IPS-18a (cell line): ENCODE results near the gene SLC17A4.

Source experiments
- H3K27ac ChIP-seq: one replicate; pipeline ENCODE4 v1.5.1; 2013; ENCODE audit warnings: low read length
- H3K27me3 ChIP-seq: one replicate; pipeline ENCODE4 v1.6.1; 2013; ENCODE audit warnings: mild to moderate bottlenecking, low read length; ENCODE audit not compliant: control insufficient read depth, insufficient read depth
- H3K36me3 ChIP-seq: one replicate; pipeline ENCODE4 v1.6.1; 2013; ENCODE audit warnings: low read depth, low read length; ENCODE audit not compliant: control insufficient read depth
- H3K4me1 ChIP-seq: one replicate; pipeline ENCODE4 v1.6.1; 2013; ENCODE audit warnings: low read depth, low read length; ENCODE audit not compliant: control insufficient read depth
- H3K4me3 ChIP-seq: one replicate; pipeline ENCODE4 v1.5.1; 2013; ENCODE audit warnings: low read length
- H3K9ac ChIP-seq: one replicate; pipeline ENCODE4 v1.6.1; 2013; ENCODE audit warnings: mild to moderate bottlenecking, low read length, moderate library complexity
- H3K9me3 ChIP-seq: one replicate; pipeline ENCODE4 v1.6.1; 2013; ENCODE audit warnings: low read depth, low read length; ENCODE audit not compliant: control insufficient read depth

Gene SLC17A4

DNA sequence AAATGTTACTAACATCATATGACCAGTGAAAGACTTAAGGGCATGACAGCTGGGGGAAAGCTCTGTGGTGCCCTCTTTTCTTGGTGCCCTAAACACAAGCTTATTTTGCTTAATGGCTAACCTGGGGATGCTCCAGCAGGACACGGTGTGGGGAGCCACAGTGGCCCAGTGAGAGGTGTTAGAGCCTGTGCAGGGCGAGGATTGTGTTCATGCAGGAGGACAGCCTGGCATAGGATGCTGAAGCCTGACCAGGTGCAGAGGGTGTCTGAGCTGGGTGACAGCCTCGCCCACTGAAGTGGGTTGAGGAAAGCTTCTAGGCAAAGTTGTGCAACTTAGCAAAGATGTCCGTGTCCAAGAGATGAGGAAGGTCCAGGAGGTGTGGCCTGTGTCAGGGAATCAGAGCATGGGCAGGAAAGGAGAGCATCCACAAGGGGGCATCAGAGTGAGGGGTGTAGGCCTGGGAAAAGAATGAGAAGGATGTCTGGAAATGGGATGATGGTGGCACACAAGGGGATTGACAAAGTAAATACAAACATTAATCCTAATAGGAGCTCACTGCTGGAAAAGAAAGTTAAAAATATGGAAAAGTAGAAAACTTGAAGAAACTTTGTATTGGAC is 33.9 kb downstream of the SLC17A4 start:
- no peak overlapping the region for H3K9ac ChIP-seq
- H3K4me1 ChIP-seq = no peaks in the 10 kb centered on the region
- no peak overlapping the region for H3K4me3 ChIP-seq
- no peaks in the 10 kb centered on the region for H3K9me3 ChIP-seq
- no peaks in the 10 kb centered on the region for H3K36me3 ChIP-seq
- no peak overlapping the region for H3K27ac ChIP-seq
- H3K27me3 ChIP-seq = no peaks in the 10 kb centered on the region

DNA sequence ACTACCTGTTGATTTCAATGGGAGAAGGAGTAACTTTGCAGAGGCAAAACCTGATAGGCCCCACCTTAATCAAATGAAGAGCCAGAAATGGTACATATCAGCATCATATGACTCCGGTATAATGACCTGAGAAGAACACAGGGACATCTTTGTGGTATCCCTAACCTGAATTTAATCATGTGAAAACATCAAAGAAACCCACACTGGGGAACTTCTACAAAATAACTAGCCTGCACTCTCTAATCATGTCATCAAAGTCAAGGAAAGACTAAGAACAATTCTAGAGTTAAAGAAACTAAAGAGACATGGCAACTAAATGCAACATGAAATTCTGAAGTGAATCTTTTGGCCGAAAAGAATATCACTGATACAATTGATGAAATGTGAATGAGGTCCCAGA is 34.9 kb downstream of the SLC17A4 start:
- Histone ChIP-seq H3K4me1 (no peaks in the 10 kb centered on the region), H3K4me3 (no peak overlapping the region)

DNA sequence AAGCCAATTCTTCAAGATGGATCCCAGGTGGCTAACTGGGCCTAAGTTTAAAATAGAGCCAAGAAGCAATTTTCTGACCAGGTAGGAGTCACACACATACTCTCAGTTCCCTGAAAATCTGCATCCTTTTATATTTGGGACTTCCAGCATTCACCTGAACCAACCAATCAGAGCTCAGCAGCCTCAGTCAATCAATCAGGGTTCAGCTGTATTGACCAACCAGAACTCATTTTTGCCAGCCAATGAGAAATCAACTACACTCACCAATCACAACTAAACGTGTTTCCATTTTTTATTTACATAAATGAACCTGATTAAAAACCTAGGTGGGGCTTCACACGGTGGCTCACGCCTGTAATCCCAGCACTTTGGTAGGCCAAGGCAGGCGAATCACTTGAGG is 37.5 kb downstream of the SLC17A4 start:
- no peaks in the 10 kb centered on the region for H3K27me3 ChIP-seq
- H3K4me3 ChIP-seq = no peak overlapping the region
- H3K27ac ChIP-seq = no peak overlapping the region
- no peaks in the 10 kb centered on the region for H3K4me1 ChIP-seq
- no peaks in the 10 kb centered on the region for H3K9me3 ChIP-seq
- no peaks in the 10 kb centered on the region for H3K36me3 ChIP-seq
- no peak overlapping the region for H3K9ac ChIP-seq

More for the DNA sequence above, 34.9 kb downstream of the SLC17A4 start:
- Histone ChIP-seq H3K27ac (no peak overlapping the region), H3K36me3 (no peaks in the 10 kb centered on the region), H3K27me3 (no peaks in the 10 kb centered on the region), H3K9me3 (no peaks in the 10 kb centered on the region), H3K9ac (no peak overlapping the region)

DNA sequence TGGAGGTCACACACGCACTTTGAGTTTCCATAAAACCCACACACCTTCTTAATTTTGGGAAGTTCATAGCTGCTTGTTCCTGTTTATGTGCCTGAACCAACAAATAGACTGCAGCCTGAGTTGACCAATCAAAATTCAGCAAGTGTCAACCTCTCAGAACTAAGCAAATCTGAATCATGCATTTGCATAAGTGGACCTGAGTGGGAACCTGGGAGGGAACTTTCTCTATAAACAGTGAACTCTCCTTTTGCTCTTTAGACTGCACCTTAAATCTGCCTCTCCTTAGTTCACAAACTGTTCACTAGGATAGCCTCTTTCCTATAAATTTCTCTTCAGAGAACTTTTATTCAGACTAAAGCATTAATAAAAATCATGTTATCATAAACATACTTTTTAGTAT is 39.4 kb downstream of the SLC17A4 start:
- no peaks in the 10 kb centered on the region for H3K27me3 ChIP-seq
- H3K9me3 ChIP-seq = no peaks in the 10 kb centered on the region
- no peaks in the 10 kb centered on the region for H3K36me3 ChIP-seq
- H3K4me3 ChIP-seq = no peak overlapping the region
- H3K27ac ChIP-seq = no peak overlapping the region
- no peak overlapping the region for H3K9ac ChIP-seq
- no peaks in the 10 kb centered on the region for H3K4me1 ChIP-seq

DNA sequence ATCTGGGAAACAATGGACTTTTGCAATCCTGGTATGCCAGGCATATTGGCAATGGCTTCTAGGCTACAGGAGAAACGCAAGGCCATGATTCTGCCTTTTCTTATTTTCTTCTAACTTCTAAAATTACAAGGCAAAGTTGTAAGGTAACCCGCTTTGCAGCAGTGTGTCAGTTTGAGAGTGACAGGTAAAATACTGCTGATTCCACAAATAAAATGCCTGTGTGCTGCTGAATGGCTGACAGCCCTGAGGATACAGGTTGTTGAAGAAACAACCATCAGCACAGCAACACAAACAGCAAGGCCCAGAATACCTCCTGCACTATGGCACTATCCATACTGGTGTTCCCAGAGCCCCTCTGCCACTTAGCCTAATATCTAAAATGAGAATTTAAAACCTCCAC is 40.2 kb downstream of the SLC17A4 start:
- no peak overlapping the region for H3K9ac ChIP-seq
- no peak overlapping the region for H3K4me3 ChIP-seq
- H3K4me1 ChIP-seq = no peaks in the 10 kb centered on the region
- H3K36me3 ChIP-seq = no peaks in the 10 kb centered on the region
- no peaks in the 10 kb centered on the region for H3K27me3 ChIP-seq
- H3K9me3 ChIP-seq = no peaks in the 10 kb centered on the region
- no peak overlapping the region for H3K27ac ChIP-seq

DNA sequence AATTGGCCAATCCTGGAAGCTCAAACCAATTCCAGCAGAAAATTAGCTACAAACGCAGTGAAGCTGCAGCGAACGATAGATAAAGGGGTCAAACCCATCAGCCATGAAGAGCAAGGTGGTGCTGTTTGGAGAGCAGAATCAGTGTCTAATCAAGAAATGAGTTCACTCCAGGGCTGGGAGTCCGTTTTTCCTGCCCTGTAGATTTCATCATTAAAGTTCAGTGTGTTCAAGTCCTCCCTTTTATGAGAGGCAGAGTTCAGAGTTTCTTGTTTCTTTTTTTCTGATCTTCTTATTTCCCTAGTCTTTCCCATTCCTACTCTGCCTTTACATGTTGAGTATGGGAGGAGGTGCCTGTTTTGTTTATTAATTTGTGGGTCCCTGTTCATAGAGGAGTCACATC is 46.9 kb downstream of the SLC17A4 start:
- Histone ChIP-seq H3K9ac (no peak overlapping the region), H3K4me1 (no peaks in the 10 kb centered on the region), H3K36me3 (no peaks in the 10 kb centered on the region), H3K9me3 (no peaks in the 10 kb centered on the region), H3K27ac (no peak overlapping the region), H3K27me3 (no peaks in the 10 kb centered on the region), H3K4me3 (no peak overlapping the region)

DNA sequence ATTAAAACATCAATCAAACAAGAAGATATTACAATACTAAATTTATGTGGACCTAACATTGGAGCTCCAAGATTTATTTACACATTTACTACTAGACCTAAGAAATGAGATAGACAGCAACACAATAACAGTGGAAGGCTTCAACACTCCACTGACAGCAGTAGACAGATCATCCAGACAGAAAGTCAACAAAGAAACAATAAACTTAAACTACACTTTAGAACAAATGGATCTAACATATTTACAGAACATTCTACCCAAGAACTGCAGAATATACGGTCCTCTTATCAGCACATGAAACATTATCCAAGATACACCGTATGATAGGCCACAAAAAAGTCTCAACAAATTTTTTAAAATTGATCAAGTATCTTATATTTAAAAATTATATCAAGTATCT is 50.3 kb downstream of the SLC17A4 start:
- no peak overlapping the region for H3K27ac ChIP-seq
- no peak overlapping the region for H3K4me3 ChIP-seq
- H3K36me3 ChIP-seq = no peaks in the 10 kb centered on the region
- no peak overlapping the region for H3K9ac ChIP-seq
- H3K9me3 ChIP-seq = no peaks in the 10 kb centered on the region
- no peaks in the 10 kb centered on the region for H3K27me3 ChIP-seq
- no peaks in the 10 kb centered on the region for H3K4me1 ChIP-seq

DNA sequence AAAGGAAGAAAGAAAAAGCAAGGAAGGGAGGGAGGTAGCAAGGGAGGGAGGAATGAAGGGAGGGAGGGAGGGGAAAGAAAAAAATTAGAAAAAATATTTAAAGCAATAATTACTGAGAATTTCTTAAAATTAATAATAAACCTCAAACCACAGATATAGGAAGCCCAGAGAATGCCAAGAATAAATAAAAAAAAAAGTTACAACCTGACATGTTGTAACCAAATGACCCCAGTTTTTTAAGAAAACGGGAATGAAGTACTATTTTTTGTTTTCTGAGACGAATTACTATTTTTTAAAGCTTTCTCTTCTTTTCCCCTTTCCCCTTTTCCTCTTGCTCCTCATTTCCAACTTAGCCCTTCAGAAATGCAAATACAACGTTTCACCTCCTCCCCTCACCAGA is 60.7 kb downstream of the SLC17A4 start:
- H3K27me3 ChIP-seq = no peaks in the 10 kb centered on the region
- H3K4me1 ChIP-seq = peaks cover 7% of the 10 kb centered on the region
- H3K4me3 ChIP-seq = no peak overlapping the region
- H3K9me3 ChIP-seq = no peaks in the 10 kb centered on the region
- H3K36me3 ChIP-seq = no peaks in the 10 kb centered on the region
- H3K9ac ChIP-seq = no peak overlapping the region
- H3K27ac ChIP-seq = no peak overlapping the region

DNA sequence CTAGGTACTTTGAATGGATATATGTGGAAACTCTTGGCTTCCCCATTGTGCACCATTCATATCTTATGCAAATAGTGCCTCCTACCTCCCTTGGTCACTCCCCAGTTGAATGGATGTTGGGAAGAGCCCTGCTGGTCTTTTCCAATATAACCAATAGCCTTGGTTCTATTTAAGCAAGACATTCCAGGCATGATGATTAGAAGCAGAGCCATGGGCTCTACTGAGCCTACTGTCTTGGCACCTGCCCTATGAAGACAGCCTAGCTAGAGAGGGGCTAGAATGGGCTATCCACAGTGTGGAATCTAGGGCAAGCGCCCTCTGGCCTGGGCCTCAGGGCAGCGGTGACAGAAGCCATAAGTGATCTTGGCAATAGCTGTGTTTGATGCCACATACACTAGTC is 61.7 kb downstream of the SLC17A4 start:
- no peak overlapping the region for H3K9ac ChIP-seq
- H3K9me3 ChIP-seq = no peaks in the 10 kb centered on the region
- H3K27ac ChIP-seq = no peak overlapping the region
- no peaks in the 10 kb centered on the region for H3K36me3 ChIP-seq
- H3K4me1 ChIP-seq = peaks cover 7% of the 10 kb centered on the region
- H3K27me3 ChIP-seq = no peaks in the 10 kb centered on the region
- H3K4me3 ChIP-seq = no peak overlapping the region

DNA sequence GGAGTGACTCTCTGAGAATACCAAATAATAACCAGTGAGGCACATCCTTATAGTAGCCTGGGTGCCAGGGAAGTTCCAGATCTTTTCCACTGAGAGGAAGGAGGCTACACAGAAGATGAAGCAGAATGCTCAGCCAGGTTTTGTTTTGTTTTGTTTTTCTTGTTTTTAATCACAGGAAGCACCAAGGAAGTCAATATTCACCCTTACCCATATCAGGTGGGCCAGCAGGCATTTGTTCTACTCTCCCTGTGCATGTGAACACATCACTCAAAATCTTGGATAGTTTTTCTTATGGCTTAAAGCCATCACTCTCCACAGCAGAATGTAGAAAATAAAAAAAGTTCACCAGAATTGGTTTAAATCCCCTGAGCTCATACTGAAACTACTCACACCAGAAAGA is 66.8 kb downstream of the SLC17A4 start:
- Histone ChIP-seq H3K27me3 (no peaks in the 10 kb centered on the region), H3K4me3 (no peak overlapping the region)

DNA sequence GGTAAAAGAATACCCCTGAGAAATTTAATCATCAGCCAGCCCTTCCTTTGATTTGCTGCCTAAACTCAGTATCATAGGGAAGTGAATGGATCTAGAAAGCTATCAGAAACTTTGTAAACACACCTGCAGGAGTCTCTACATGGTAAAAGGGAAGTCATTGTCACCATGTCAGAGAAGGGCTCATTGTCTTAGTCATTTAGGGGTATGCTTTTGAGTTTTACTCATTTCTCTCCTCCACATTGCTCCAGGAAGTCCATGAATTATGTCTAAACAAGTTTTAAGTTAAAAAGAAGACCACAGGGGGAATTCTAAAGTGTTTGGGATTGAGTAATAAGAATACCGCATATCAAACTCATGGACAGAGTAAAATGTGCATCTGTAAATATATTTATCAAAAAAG is 74.8 kb downstream of the SLC17A4 start:
- H3K9me3 ChIP-seq = no peaks in the 10 kb centered on the region
- H3K9ac ChIP-seq = no peak overlapping the region

More for the DNA sequence above, 66.8 kb downstream of the SLC17A4 start:
- Histone ChIP-seq H3K27ac (no peak overlapping the region), H3K9ac (no peak overlapping the region), H3K9me3 (no peaks in the 10 kb centered on the region), H3K36me3 (no peaks in the 10 kb centered on the region), H3K4me1 (peaks cover 3% of the 10 kb centered on the region)

DNA sequence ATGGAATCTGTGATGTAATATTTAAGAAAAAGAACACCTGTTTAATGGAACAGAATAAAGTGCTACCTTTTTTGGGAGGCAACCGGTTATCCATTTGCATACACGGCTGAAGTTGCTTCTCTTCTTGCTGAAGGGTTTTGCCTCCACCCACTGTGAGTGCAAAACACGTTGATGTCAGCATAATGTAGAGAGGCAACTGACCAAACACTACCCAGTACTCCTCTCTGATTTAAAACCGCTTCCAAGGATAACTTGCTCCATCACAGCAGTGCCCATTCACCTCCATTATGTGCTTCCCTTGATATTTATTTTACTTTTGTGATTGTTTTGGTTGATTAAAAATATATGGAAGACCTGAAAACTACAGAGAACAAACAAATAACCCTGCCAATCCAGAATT is 75.9 kb downstream of the SLC17A4 start:
- Histone ChIP-seq H3K4me3 (no peak overlapping the region), H3K9ac (no peak overlapping the region), H3K27me3 (no peaks in the 10 kb centered on the region), H3K36me3 (no peaks in the 10 kb centered on the region), H3K9me3 (no peaks in the 10 kb centered on the region), H3K4me1 (no peaks in the 10 kb centered on the region), H3K27ac (no peak overlapping the region)

More for the DNA sequence above, 74.8 kb downstream of the SLC17A4 start:
- Histone ChIP-seq H3K4me1 (no peaks in the 10 kb centered on the region), H3K27ac (no peak overlapping the region), H3K4me3 (no peak overlapping the region), H3K27me3 (no peaks in the 10 kb centered on the region), H3K36me3 (no peaks in the 10 kb centered on the region)
